NB4 (cell line): ENCODE data around the gene CD164L2.

Source experiments
- CTCF ChIP-seq: IDR thresholded peaks from one replicate; pipeline ENCODE4 v1.5.1; 2012; ENCODE audit warnings: low read depth, low read length
- POLR2A ChIP-seq: IDR thresholded peaks from 2 replicates; pipeline ENCODE4 v1.6.1; 2011; ENCODE audit warnings: mild to moderate bottlenecking; ENCODE audit not compliant: insufficient read length; ENCODE audit errors: extremely low read depth

GRCh38 chr1:27348861-27349783 is 34.0 kb downstream of the CD164L2 start:
- TF ChIP-seq CTCF, result no peak
- TF ChIP-seq POLR2A, result no peak
